ENCODE measurements around the gene CTSA. TPM values are rescaled to one million over a fixed set of nuclear protein-coding genes. Genes with fewer than 3 reads are reported as not detected.
A peak's percentile ranks its signal among the peaks of the same experiment; 100 is the strongest.

CTSA gene
- 17.8 and 27.9 TPM in 2 replicates for total RNA-seq (2014; rRNA removed; shearing (Covaris generic); ENCODE audit: low replicate concordance)

DNA sequence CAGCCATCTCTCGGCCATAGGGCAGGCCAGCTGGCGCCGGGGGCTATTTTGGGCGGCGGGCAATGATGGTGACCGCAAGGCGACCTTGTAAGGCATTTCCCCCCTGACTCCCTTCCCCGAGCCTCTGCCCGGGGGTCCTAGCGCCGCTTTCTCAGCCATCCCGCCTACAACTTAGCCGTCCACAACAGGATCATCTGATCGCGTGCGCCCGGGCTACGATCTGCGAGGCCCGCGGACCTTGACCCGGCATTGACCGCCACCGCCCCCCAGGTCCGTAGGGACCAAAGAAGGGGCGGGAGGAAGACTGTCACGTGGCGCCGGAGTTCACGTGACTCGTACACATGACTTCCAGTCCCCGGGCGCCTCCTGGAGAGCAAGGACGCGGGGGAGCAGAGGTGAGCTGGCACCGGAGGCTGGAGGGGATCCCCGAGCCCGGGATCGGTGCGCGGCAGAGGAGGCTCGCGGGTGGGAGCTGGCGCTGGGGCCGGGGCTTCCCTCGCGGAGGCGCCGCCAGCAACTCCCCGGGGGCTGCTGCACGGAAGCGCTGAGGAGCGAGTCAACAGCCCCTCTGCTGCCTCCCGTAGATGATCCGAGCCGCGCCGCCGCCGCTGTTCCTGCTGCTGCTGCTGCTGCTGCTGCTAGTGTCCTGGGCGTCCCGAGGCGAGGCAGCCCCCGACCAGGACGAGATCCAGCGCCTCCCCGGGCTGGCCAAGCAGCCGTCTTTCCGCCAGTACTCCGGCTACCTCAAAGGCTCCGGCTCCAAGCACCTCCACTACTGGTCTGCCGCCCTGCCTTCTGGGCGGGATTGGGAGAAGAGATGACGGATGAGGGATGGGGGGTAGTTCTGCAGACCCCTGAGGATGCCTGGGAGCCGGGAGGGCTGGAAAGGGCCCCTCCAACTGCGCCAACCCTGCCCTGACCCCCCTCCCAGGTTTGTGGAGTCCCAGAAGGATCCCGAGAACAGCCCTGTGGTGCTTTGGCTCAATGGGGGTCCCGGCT is at the start of gene CTSA, which contains the start of gene NEURL2:
TSS of gene CTSA (plus strand) at position 351 of the 999 bp plus-strand sequence. CDS start at position 585, 234 bp downstream.
TSS of gene NEURL2 (minus strand) at position 224 of the 999 bp plus-strand sequence. CDS start at position 7, 217 bp downstream.
- DNase-seq = peak; percentile 92
- Histone ChIP-seq H3K4me3 (peak within 1 kb of the TSS; percentile 92), H3K9me3 (no peaks in the 10 kb centered on the region), H3K27me3 (no peaks in the 10 kb centered on the region), H3K36me3 (peaks cover 17% of the 10 kb centered on the region)

- Histone ChIP-seq H3K27me3 (no peaks in the 10 kb centered on the region), H3K4me3 (no peak overlapping the region), H3K9me3 (no peaks in the 10 kb centered on the region), H3K36me3 (peaks cover 85% of the 10 kb centered on the region)
- DNase-seq = no peak
These were observed 49.6 kb upstream of the CTSA start for GRCh38 chr20:45841407-45842129.

- Histone ChIP-seq H3K27me3 (no peaks in the 10 kb centered on the region), H3K9me3 (no peaks in the 10 kb centered on the region), H3K36me3 (peaks cover 84% of the 10 kb centered on the region), H3K4me3 (no peak overlapping the region)
- DNase-seq = no peak
These were observed 48.8 kb upstream of the CTSA start for GRCh38 chr20:45842169-45842812.

DNA sequence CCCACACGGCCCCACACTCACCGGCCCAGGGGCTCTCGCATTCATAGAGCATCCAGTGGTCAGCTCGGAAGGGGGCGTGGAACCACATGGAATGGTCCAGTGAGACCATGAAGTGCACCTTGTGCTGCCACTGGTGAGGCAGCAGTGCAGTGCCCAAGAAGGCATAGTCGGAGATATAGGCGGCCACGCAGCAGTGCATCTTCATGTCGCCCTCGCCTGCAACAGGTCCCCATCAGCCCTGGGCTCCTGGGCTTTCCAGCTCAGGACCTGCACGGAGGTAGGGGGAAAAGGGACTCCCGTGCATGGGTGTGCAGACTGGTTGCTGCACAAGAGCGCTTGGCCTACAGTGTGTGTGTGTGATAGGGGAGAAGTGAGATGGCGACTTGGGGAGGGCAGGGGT is 47.6 kb upstream of the CTSA start:
- H3K36me3 ChIP-seq = peaks cover 76% of the 10 kb centered on the region
- no peak for DNase-seq
- no peaks in the 10 kb centered on the region for H3K9me3 ChIP-seq
- H3K27me3 ChIP-seq = no peaks in the 10 kb centered on the region
- no peak overlapping the region for H3K4me3 ChIP-seq

- no peak for DNase-seq
- H3K9me3 ChIP-seq = no peaks in the 10 kb centered on the region
- H3K36me3 ChIP-seq = peaks cover 63% of the 10 kb centered on the region
- no peaks in the 10 kb centered on the region for H3K27me3 ChIP-seq
- H3K4me3 ChIP-seq = no peak overlapping the region
These were observed 45.7 kb upstream of the CTSA start for GRCh38 chr20:45845452-45845851.

DNA sequence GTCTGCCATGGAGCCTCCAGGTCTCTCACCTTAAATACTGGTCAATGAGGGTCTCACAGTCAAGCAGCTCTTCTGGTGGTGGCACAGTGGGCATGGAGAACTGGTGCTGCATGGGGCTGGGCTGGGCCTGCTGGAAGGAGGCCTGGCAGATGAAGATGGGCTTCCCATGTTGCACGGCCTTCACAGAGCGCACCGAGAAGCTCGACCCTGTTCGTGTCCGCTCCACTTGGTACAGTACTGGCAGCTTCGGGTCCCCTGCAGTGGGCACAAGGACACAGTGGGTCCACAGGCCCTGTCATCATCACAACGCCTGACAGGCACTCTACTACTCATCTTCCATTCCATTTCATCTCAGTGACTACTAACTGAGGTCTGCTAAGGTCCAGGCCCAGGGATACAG is 42.7 kb upstream of the CTSA start:
- DNase-seq = no peak
- H3K36me3 ChIP-seq = peaks cover 46% of the 10 kb centered on the region
- H3K27me3 ChIP-seq = no peaks in the 10 kb centered on the region
- no peak overlapping the region for H3K4me3 ChIP-seq
- no peaks in the 10 kb centered on the region for H3K9me3 ChIP-seq

DNA sequence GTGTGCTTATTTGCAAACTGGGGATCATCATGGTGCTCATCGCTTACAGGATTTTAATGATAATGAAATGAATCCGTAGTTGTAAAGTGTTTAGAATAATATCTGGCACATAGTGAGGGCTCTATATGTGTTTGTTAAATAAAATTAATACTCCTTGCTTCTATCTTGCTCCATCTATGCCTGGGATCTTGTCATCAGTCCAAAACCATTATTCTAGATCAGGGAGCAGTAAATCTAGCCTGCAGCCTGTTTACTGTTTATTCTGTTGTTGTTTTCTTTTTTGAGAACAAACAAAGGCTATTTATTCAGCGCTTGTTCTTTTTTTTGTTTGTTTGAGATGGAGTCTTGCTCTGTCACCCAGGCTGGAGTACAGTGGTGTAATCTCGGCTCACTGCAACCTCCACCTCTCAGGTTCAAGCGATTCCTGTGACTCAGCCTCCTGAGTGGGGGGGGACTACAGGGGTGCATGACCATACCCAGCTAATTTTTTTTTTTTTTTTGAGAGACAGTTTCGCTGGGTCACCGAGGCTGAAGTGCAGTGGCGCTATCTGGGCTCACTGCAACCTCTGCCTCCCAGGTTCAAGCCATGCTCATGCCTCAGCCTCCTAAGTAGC is 42.1 kb upstream of the CTSA start:
- H3K9me3 ChIP-seq = no peaks in the 10 kb centered on the region
- peaks cover 41% of the 10 kb centered on the region for H3K36me3 ChIP-seq
- no peaks in the 10 kb centered on the region for H3K27me3 ChIP-seq
- H3K4me3 ChIP-seq = no peak overlapping the region
- no peak for DNase-seq

DNA sequence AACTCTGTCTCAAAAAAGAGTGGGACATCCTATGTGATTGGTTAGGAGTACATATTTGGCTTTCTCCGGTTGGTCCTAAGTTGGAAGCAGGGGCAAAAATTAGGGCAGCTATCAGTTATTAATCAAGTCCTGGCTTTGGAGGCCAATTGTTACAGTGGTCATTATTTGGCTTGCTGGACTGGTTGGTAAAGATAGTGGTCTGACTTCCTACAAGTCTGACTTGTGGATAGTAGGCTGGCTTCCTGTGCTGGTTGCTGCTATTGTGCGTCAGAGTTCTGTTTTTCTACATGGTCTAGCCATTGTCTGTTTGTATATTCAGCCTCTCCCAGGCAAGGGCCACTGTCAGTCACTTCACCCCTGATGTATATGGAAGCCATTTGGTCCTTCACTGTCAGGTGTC is 40.9 kb upstream of the CTSA start:
- Histone ChIP-seq H3K4me3 (no peak overlapping the region), H3K9me3 (no peaks in the 10 kb centered on the region), H3K27me3 (no peaks in the 10 kb centered on the region), H3K36me3 (peaks cover 33% of the 10 kb centered on the region)
- no peak for DNase-seq

DNA sequence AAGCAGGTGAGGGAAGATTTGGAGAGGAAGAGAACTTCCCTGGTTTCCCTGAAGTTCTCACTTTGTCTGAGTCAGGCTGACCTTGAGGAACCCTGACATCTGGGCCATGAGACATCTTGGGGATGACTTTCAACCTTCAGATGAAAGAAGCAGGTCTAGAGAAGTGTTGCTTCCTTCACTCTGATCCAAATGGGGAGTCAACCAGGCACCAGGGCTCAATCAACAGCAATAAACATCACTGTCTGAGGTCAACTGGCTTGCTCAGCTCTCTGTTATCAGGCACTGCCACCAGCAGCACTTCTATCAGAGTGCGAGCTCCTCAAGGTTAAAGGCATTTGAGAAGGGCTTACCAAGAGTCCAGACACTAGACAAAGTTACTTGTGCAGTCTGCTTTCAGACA is 40.2 kb upstream of the CTSA start:
- H3K36me3 ChIP-seq = peaks cover 28% of the 10 kb centered on the region
- H3K9me3 ChIP-seq = no peaks in the 10 kb centered on the region
- no peak overlapping the region for H3K4me3 ChIP-seq
- no peak for DNase-seq
- H3K27me3 ChIP-seq = no peaks in the 10 kb centered on the region

- Histone ChIP-seq H3K4me3 (no peak overlapping the region), H3K9me3 (no peaks in the 10 kb centered on the region), H3K36me3 (peaks cover 24% of the 10 kb centered on the region), H3K27me3 (no peaks in the 10 kb centered on the region)
- no peak for DNase-seq
These were observed 39.6 kb upstream of the CTSA start for GRCh38 chr20:45851501-45851900.

DNA sequence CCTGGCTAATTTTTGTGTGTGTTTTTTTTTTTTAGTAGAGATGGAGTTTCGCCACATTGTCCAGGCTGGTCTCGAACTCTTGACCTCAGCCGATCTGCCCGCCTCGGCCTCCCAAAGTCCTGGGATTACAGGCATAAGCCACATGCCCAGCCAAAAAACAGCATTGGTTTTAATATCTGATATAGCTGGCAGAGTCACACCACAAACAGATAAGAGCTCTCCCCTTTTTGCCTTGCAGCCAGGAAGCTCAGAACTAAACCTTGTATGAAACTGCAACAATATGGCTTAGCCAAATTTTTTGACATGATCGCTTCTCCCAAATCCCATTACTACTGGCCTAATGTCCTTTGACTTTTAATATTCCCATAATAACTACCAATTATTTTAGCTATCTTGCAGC is 38.8 kb upstream of the CTSA start:
- Histone ChIP-seq H3K27me3 (no peaks in the 10 kb centered on the region), H3K9me3 (no peaks in the 10 kb centered on the region), H3K36me3 (peaks cover 17% of the 10 kb centered on the region), H3K4me3 (no peak overlapping the region)
- DNase-seq = no peak

DNA sequence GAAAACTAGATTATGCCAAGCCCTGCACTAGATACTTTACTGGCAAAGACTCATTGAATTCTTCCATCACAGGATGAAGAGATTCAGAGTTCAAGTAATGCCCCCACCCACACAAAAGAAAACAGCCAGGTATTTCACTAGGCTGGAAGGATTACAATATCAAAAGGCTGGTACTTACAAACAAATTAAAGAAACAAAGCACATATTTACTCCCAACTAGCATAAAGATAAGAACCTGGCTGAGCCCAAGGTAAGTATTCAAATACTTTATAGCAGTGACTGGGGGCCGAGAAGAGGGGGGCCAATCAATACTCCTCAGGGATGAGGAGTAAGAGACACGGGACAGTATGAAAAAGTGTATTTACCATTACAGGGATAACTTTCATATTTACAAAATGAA is 37.7 kb upstream of the CTSA start:
- Histone ChIP-seq H3K4me3 (no peak overlapping the region), H3K36me3 (peaks cover 14% of the 10 kb centered on the region), H3K9me3 (no peaks in the 10 kb centered on the region), H3K27me3 (no peaks in the 10 kb centered on the region)
- DNase-seq = no peak

DNA sequence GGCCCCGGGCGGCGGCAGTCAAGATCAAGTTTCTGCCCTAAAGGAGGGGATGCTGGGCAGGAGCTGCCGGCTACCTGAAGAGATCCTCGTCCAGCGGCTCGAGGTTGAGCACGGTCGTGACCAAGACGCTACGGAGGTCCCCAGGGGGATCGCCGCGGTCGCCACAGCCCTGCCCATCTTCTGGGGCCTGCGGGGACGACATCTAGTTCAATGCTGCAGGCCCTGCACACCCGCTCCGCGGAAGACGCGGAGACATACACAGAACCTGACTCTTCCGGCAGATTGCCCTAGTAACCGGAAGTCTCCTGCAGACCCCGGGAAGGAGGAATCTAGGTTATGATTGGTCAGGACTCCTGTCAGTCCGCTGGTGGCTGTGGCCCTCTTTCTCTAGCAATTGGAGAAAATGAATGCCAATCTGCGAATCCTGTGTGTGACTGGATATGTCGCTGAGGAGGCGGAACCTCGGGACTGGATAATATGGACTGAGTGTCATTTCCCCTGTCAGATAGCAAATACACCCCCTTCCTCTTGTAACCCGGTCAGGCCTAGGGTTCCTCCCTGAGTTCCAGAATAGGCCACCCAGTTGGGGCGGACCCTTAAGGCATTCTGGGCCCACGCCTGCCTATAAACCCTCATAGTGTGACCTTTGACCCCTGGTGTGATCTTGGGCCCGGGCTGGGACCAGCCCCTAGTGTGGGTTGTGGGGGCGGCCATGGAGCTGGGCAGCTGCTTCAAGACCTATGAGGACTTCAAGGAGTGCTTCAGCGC is 33.8 kb upstream of the CTSA start, which contains the start of the genes ACOT8 and ZSWIM3:
TSS of gene ACOT8 (minus strand) at position 279 of the 768 bp plus-strand sequence. CDS start at position 202, 77 bp downstream.
TSS of gene ZSWIM3 (plus strand) at position 501 of the 768 bp plus-strand sequence. CDS start at position 713, 212 bp downstream.
- Histone ChIP-seq H3K9me3 (no peaks in the 10 kb centered on the region), H3K4me3 (peak within 1 kb of the TSS; percentile 79), H3K36me3 (peaks cover 9% of the 10 kb centered on the region), H3K27me3 (no peaks in the 10 kb centered on the region)
- peak; percentile 99 for DNase-seq

DNA sequence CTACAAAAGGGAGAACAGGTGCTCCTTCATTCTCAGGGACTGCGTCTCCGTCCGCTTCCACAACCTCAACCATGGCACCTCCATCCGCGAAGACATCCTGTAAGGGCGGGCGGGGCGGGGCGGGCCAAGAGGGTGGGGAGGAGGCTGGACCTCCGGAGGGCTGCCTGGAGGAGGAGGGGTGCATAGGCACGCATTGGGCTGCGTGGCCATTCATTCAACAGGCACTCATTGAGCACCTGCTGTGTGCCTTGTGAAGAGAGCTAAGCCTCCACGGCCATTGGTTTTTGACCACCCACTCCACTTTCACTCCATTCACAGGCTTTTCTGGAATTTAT is 33.3 kb upstream of the CTSA start:
- peak overlapping the region; percentile 79 for H3K4me3 ChIP-seq
- peaks cover 7% of the 10 kb centered on the region for H3K36me3 ChIP-seq
- DNase-seq = peak; percentile 58
- no peaks in the 10 kb centered on the region for H3K27me3 ChIP-seq
- H3K9me3 ChIP-seq = no peaks in the 10 kb centered on the region

GRCh38 chr20:45859916-45860315 is 31.2 kb upstream of the CTSA start:
- Histone ChIP-seq H3K27me3 (no peaks in the 10 kb centered on the region), H3K4me3 (no peak overlapping the region), H3K9me3 (no peaks in the 10 kb centered on the region), H3K36me3 (no peaks in the 10 kb centered on the region)
- no peak for DNase-seq

Measured in MG63 (cell line).